Measurements from ENCODE around the gene IL11.
"Not testable (repeated sequence)": the region's sequence is repeated elsewhere in the genome, so short reads cannot be mapped to it uniquely, and the experiment has no call there.

IL11 gene

DNA sequence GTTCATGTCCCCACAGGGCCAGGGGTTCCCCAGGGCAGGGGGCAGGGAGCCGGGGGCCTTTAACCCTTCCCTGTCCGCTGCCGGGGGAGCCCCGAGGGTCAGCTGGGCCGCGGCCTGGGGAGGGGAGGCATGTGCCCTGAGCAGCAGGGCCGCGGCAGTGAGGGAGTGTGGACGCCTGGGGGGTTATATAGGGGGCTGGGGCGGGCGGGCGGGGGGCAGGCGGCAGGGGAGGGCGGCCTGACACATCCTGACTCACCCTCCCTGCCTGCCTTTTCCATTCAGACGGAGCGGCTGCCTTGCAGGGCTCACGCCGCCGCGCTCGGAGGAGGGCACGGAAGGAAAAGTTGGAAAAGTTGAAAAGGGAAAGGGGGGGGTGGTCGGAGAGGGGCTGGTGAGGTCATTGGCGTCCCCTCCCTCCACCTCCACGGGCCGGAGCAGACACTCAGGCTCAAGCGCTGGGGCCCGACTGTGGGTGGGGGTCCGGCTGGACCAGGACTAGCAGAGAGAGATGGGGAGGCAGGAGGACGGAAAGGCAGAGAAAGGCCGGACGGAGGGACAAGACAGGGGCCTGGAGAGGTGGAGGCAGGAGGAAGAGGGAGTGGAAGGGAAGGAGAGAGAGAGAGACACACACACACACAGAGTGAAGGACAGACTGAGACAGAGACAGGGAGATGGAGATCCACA, at the start of gene IL11:
IL11 (minus strand) TSS at position 159 of the 684 bp plus-strand sequence; CDS start at position 6, 153 bp downstream.
- DNase-seq = no peak

- DNase-seq = no peak
These were observed 49.5 kb upstream of the IL11 start for GRCh38 chr19:55419624-55420236.

DNA sequence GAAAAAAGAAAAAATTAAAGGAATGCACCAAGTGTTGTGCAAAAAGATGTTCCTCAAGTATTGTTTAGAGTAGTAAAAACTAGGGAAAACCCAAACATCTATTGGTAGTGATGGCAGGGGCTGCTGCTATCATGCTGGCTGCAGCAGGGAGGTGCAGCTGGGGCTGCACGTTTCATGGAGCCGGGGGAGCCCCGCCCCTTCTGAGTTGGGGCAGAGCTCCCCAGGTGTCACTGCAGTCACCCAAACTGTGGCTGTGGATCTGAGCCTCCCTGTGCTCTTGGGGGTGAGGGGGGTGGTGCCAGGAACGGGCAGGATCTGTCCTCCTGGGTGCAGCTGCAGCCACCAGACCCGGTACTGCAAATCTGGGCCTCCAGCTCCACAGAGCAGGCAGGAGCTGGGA, 48.8 kb upstream of the IL11 start:
- DNase-seq = no peak

GRCh38 chr19:55418185-55418584, 47.9 kb upstream of the IL11 start:
- peak; percentile 32 to 68 for DNase-seq

- no peak for DNase-seq
These were observed 39.9 kb upstream of the IL11 start for GRCh38 chr19:55410168-55410567.

DNA sequence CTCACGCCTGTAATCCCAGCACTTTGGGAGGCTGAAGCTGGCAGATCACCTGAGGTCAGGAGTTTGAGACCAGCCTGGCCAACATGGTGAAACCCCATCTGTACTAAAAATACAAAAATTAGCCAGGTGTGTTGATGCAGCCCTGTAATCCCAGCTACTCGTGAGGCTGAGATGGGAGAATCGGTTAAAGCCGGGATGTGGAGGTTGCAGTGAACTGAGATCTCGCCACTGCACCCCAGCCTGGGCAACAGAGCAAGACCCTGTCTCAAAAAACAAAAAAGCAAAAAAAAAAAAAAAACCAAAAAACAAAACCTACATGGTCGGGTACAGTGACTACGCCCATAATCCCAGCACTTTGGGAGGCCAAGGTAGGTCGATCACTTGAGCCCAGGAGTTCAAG, 38.9 kb upstream of the IL11 start:
- DNase-seq = not testable (repeated sequence)

DNA sequence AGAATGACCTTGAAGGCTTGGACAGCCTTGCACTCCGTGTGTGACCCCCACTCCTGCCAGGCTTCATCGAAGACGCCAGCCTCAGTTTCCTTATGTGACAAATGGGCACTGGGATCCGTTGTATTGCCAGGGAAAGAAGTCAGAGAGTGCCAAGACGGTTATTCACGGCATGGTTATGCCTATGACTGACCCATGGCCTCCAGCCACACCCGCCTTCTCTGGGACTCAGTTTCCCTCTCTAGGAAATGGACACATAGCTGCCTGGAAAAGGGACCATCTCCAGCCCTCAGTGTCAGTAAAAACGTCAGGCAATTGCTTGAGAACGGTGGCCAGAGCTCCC, 38.2 kb upstream of the IL11 start:
- no peak for DNase-seq

- peak; percentile 93 to 97 for DNase-seq
These were observed 37.7 kb upstream of the IL11 start for GRCh38 chr19:55407800-55408532.

DNA sequence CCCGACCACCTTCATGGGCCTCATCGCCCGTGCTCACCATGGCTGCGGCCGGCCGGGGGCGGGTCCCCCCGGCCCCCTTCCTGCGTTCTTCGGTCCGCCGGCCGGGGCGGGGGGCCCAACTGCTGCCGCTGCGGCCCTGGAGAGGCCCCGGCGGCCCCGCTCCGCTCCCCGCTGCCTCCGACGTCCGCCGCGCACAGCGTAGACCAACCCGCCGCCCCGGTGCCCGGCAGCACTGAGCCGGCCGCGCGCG, 37.2 kb upstream of the IL11 start, which contains the start of gene UBE2S:
UBE2S (minus strand) TSS at position 239 of the 250 bp plus-strand sequence; CDS start at position 40, 199 bp downstream.
- DNase-seq = not testable (repeated sequence)

GRCh38 chr19:55406826-55407549, 36.7 kb upstream of the IL11 start:
- no peak for DNase-seq

DNA sequence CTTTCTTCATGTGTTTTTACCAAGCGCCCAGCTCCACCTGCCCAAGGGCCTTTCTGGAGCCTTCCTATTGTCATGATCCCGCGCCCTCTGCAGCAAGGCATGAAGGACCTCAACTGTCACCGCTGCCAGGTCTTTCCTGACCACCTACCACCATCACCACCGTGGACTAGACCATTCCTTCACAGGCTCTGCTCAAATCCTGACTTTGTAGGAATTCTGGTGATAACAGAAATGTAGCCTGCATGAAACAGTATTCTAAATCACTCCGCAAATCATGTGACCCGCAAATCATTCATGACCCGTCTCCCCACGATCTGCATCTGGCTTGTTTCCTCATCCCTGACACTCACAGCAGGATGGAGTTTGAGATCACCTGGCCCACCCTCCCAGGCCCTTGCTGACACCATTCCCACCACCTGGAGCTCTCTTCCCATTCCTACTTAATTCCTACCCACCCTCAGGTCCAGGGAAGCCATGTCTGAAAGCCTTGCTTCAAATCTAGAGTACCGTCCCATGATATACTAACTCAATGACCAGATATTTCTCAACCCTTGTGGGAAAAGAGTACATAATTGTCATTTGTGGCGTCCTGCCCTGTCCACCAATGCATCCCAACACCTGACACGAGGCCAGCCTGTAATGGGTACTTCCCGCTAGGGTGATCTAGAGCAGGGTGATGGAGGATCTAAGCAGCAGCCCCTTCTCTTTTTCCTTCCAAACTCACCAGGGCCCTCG, 36.0 kb upstream of the IL11 start:
- DNase-seq = no peak

GRCh38 chr19:55405638-55406037, 35.4 kb upstream of the IL11 start:
- DNase-seq = no peak

GRCh38 chr19:55402509-55402908, 32.2 kb upstream of the IL11 start:
- no peak for DNase-seq

GRCh38 chr19:55401390-55401789, 31.1 kb upstream of the IL11 start:
- not testable (repeated sequence) for DNase-seq

- DNase-seq = no peak
These were observed 30.2 kb upstream of the IL11 start for GRCh38 chr19:55400281-55401087.

GRCh38 chr19:55398200-55398925, 28.1 kb upstream of the IL11 start:
- DNase-seq = no peak

DNA sequence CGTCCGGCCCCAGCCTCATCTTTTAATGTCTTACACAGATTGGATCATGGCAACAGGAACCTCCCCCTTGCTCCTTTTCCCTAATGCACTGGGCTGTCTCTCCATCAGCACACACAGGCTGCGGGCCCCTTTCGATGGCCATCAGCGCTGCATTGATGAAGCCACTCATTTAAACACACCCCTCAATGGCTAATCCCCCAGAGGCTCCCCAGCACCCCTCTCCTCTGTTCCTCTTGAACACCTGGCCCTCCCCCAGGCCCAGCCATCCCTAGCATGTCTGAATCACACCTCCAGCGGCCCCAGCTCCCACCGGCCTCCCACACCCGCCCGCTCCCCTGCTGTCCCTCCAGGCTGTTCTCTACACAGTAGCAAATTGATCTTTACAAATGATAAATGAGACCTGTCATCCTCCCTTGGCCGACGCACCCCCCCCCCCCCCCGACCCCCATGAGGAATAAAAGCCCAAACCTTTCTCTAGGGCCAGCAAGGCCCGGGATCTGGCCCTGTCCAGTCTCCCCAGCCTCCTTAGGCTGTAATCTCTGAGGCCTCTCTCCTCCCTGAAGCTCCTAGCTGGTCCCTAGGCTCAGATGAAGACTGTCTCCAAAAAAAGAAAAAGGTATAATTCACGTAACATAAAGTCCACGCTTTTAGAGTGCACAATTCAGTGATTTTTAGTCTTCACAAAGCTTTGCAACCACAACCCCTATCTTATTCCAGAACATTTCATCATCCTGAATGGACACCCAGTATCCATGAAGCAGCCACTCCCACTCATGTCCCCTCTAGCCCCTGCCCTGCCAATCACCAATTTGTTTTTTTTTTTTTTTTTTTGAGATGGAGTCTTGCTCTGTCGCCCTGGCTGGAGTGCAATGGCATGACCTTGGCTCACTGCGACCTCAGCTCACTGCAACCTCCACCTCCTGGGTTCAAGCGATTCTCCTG, 22.8 kb upstream of the IL11 start:
- no peak for DNase-seq

- no peak for DNase-seq
These were observed 21.7 kb upstream of the IL11 start for GRCh38 chr19:55391702-55392615.

- no peak for DNase-seq
These were observed 21.0 kb upstream of the IL11 start for GRCh38 chr19:55391191-55391670.
